SJSA1 (cell line): Measurements from ENCODE around the gene GABRD. TPM values are rescaled to one million over a fixed set of nuclear protein-coding genes. Genes with fewer than 3 reads are reported as not detected.

Experiments
- DNase-seq, 2 experiments: peaks; one replicate each; pipeline ENCODE4 v3.0.0-alpha.2; 2015 to 2020; ENCODE audit warnings: low spot score in 2 of 2, low read depth in 1 of 2
- H3K27ac ChIP-seq: fragments of 250-450 bp; sonication (Bioruptor Pico); 2 replicates; pipeline ENCODE4 v1.5.1; 2020; ENCODE audit warnings: mild to moderate bottlenecking, moderate library complexity
- H3K27me3 ChIP-seq: fragments of 250-450 bp; sonication (Bioruptor Pico); replicated peaks from 2 replicates; pipeline ENCODE4 v1.5.1; 2020; ENCODE audit warnings: mild to moderate bottlenecking, moderate library complexity
- H3K36me3 ChIP-seq: fragments of 250-450 bp; sonication (Bioruptor Pico); 2 replicates; pipeline ENCODE4 v1.5.1; 2020; ENCODE audit warnings: mild to moderate bottlenecking
- H3K4me1 ChIP-seq: fragments of 250-450 bp; sonication (Bioruptor Pico); replicated peaks from 2 replicates; pipeline ENCODE4 v1.6.1; 2021; ENCODE audit warnings: mild to moderate bottlenecking
- H3K4me3 ChIP-seq: fragments of 250-450 bp; sonication (Bioruptor Pico); 2 replicates; pipeline ENCODE4 v1.5.1; 2020; ENCODE audit warnings: mild to moderate bottlenecking
- H3K9me3 ChIP-seq: fragments of 250-450 bp; sonication (Bioruptor Pico); replicated peaks from 2 replicates; pipeline ENCODE4 v1.5.1; 2020; ENCODE audit warnings: mild to moderate bottlenecking
- total RNA-seq: library from RNA; depleted of rRNA; stranded (reverse); fragments of >200 nt; shearing (Covaris generic); gene quantifications from 2 replicates; pipeline ENCODE4 v1.2.3, GENCODE V29; 2014

The GABRD gene
- total RNA-seq, 1 experiment from 2014 or later = not detected

- Histone ChIP-seq H3K4me1 (no peaks in the 10 kb centered on the region), H3K4me3 (no peak overlapping the region), H3K9me3 (no peaks in the 10 kb centered on the region), H3K27me3 (peaks cover 82% of the 10 kb centered on the region), H3K27ac (no peak overlapping the region), H3K36me3 (no peaks in the 10 kb centered on the region)
- DNase-seq = no peak
These were observed 4.1 kb upstream of the GABRD start for GRCh38 chr1:2014741-2015735.

DNA sequence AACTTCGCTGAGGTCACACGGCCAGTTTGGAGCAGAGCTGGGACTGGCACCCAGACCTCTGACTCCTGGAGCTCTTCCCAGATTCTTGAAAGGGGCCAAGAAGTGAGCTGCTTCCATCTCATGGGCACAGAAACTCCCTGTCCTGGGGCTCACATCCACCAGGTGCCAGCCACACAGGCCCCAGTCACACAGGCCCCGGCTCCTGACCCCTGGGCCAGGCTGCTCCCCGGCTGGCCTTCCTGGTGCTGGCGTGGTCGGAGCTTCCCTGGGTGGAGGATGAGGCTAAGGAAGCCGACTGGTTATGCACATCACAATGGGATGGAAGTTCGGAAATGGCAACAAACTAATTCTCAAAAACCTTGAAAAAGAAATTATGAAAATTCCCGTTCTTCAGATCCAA, 3.0 kb upstream of the GABRD start:
- H3K27ac ChIP-seq = no peak overlapping the region
- H3K4me3 ChIP-seq = no peak overlapping the region
- peaks cover 88% of the 10 kb centered on the region for H3K27me3 ChIP-seq
- H3K9me3 ChIP-seq = no peaks in the 10 kb centered on the region
- no peaks in the 10 kb centered on the region for H3K36me3 ChIP-seq
- H3K4me1 ChIP-seq = no peaks in the 10 kb centered on the region
- DNase-seq = no peak

- H3K27me3 ChIP-seq = peaks cover 91% of the 10 kb centered on the region
These were observed 651 bp upstream of the GABRD start for GRCh38 chr1:2018217-2019171.

DNA sequence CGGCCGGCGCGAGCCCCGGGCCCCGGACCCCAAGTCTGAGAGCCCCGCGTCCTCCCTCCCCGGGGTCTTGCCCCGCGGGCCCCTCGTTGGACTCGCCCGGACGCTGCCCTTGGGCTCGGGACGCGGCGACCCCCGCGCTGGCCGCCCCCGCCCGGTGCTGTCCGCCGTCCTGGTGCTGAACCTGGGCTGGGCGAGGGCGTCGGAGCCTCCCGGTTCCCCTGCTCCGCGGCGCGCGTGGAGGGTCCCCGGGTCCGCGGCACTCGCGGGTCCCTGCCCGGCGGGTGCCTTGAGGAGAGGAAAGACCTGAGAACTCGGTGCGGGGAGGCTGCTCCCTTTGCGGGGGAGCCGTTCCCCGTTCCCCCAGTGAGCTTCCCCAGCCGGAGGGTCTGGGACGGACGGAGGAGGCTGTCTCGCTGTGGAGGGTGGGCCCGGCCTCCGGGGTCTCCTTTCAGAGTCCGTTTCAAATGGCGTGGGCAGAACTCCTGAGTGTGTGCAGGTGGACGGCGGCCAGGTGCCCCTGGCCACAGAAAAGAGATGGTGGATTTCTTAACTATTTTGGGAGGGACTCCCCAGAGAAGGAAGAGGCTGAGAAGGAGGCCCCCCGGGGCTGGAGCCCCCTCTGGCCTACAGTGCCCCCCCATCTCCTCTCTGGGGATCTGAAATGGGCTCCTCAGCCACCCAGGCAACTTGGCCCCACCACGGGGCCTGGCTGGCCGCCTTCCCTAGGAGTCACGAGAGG, 595 bp downstream of the GABRD start:
- no peak for DNase-seq
- Histone ChIP-seq H3K4me1 (no peaks in the 10 kb centered on the region), H3K4me3 (no peak overlapping the region), H3K36me3 (no peaks in the 10 kb centered on the region), H3K27me3 (peaks cover 95% of the 10 kb centered on the region), H3K27ac (no peak overlapping the region), H3K9me3 (no peaks in the 10 kb centered on the region)

More at GRCh38 chr1:2018217-2019171, 651 bp upstream of the GABRD start:
- Histone ChIP-seq H3K27ac (no peak overlapping the region), H3K36me3 (no peaks in the 10 kb centered on the region), H3K4me3 (no peak overlapping the region), H3K9me3 (no peaks in the 10 kb centered on the region), H3K4me1 (no peaks in the 10 kb centered on the region)
- no peak for DNase-seq

GRCh38 chr1:2020310-2020655, 1.1 kb downstream of the GABRD start:
- no peaks in the 10 kb centered on the region for H3K9me3 ChIP-seq
- DNase-seq = no peak
- no peak overlapping the region for H3K4me3 ChIP-seq
- H3K36me3 ChIP-seq = no peaks in the 10 kb centered on the region
- no peaks in the 10 kb centered on the region for H3K4me1 ChIP-seq
- peaks cover 95% of the 10 kb centered on the region for H3K27me3 ChIP-seq
- H3K27ac ChIP-seq = no peak overlapping the region

- Histone ChIP-seq H3K9me3 (no peaks in the 10 kb centered on the region), H3K27me3 (peaks cover 93% of the 10 kb centered on the region), H3K4me1 (no peaks in the 10 kb centered on the region), H3K36me3 (no peaks in the 10 kb centered on the region), H3K27ac (no peak overlapping the region), H3K4me3 (no peak overlapping the region)
- no peak for DNase-seq
These were observed 2.4 kb downstream of the GABRD start for GRCh38 chr1:2021550-2021949.

DNA sequence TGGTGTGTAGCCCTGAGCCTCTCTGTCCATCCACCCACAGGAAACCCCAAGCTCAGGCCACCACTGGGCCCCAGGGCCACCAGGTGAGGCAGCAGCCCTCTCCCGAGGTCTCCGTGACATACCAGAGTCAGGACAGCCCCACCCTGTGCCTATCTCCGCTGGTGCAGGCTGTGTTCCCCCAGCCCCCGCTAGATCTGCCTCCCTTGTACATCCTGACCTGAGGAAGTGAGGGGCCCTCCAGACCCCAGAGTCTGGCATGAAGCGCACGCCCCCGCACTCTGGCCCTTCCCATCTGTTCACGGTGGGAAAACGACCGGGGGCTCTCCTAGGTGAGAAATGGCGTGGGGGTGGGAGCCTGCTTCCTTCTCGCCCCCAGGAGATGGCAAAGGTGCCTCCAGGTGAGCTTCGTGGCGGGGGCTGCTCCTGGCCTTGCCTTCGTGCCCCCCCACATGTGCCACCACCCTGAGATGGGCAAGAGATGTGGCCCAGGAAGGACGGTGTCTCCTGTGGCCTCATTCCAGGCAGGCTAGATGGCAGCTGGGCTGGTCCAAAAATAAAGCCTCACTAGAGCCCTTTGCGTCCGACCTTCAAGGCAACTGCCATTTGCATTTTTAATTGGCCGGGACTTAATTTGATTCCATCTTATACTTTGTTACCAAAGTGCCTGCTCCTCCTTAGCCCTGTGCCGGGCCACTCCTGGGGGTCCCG, 3.1 kb downstream of the GABRD start:
- Histone ChIP-seq H3K9me3 (no peaks in the 10 kb centered on the region), H3K4me3 (no peak overlapping the region), H3K36me3 (no peaks in the 10 kb centered on the region), H3K27me3 (peaks cover 89% of the 10 kb centered on the region), H3K4me1 (no peaks in the 10 kb centered on the region), H3K27ac (no peak overlapping the region)
- DNase-seq = no peak

DNA sequence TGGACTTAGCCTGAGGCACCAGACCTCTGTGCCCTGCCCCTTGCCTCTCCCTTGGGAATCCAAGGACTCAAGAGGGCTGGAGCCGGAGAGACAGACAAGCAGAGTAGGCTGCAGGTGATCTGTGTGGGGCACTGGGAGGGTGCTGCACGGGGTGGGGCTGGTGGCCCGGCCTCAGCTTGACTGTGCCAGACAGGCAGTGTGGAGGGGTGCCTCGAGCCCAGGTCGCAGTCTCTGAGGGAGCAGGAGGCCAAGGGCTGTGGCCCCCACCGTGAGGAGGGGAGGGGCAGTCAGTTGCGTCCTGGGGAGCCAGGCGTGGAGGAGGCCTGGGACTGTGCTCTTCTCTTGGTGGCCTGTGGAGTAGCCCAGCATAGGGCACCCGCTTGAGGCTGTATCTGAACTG, 4.0 kb downstream of the GABRD start:
- H3K4me1 ChIP-seq = no peaks in the 10 kb centered on the region
- H3K27me3 ChIP-seq = peaks cover 87% of the 10 kb centered on the region
- H3K9me3 ChIP-seq = no peaks in the 10 kb centered on the region
- no peak for DNase-seq
- H3K4me3 ChIP-seq = no peak overlapping the region
- H3K27ac ChIP-seq = no peak overlapping the region
- H3K36me3 ChIP-seq = no peaks in the 10 kb centered on the region

DNA sequence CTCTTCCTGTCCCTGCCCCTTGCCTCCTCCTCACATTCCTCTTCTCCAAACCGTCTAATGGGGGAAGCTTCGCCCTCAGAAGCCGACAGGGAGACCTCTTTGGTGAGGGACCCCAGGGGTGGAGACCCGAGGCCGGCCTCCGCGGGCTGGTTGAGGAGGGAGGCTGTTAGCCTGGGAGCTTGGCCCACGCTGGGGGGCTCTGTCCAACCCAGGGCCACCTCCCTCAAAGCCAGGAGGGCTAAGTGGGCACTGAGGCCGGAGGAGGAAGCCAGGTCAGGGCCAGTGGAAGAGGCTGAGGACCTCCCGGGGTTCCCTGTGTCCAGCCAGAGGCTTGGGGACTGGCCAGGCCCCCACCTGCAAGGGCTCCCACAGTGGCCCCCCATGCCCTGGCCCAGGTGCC, 5.3 kb downstream of the GABRD start:
- Histone ChIP-seq H3K4me1 (no peaks in the 10 kb centered on the region), H3K9me3 (no peaks in the 10 kb centered on the region), H3K27me3 (peaks cover 78% of the 10 kb centered on the region), H3K27ac (no peak overlapping the region), H3K4me3 (no peak overlapping the region), H3K36me3 (no peaks in the 10 kb centered on the region)
- DNase-seq = no peak

DNA sequence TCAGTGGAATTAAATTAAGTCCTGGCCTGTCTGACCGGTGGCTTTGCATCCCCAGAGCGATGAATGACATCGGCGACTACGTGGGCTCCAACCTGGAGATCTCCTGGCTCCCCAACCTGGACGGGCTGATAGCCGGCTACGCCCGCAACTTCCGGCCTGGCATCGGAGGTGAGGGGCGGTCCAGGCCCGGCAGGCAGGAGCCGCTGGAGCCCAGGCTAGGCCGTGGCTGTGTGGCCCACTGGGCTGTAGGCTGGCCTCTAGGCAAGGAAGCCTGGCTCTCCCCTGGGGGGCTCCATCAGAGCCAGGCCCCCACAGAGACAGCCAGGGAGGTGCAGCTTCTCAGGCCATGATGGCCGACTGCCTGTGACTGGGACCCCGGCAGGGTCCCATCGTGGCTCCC, 5.7 kb downstream of the GABRD start:
- H3K9me3 ChIP-seq = no peaks in the 10 kb centered on the region
- H3K27ac ChIP-seq = no peak overlapping the region
- DNase-seq = no peak
- no peaks in the 10 kb centered on the region for H3K4me1 ChIP-seq
- no peak overlapping the region for H3K4me3 ChIP-seq
- H3K36me3 ChIP-seq = no peaks in the 10 kb centered on the region
- H3K27me3 ChIP-seq = peaks cover 74% of the 10 kb centered on the region

GRCh38 chr1:2025491-2025981, 6.4 kb downstream of the GABRD start:
- Histone ChIP-seq H3K27me3 (peaks cover 72% of the 10 kb centered on the region), H3K27ac (no peak overlapping the region)
- DNase-seq = no peak

DNA sequence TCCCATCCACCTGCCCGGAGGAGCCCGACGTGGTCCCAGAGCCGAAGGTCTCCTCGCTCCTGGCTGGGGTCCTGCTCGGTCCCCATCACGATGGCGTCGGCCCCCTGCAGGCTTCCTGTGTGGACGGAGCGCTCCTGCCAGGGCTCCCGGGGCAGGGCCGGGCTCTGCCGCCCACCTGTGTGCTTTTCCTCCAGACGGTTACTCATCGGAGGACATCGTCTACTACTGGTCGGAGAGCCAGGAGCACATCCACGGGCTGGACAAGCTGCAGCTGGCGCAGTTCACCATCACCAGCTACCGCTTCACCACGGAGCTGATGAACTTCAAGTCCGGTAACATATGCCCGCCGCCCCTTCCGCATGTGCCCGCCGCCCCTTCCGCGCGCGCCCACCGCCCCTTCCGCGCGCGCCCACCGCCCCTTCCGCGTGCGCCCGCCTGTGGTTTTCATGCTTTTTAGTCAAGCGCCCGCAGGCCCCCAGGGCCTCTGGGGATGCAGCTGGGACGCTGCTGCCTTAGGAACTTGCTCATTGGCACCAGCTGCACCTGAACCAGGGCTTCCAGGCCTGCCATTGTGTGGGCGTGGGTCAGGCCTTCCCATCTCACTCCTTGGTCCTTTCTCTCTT, 8.9 kb downstream of the GABRD start:
- no peak for DNase-seq
- Histone ChIP-seq H3K9me3 (no peaks in the 10 kb centered on the region), H3K27me3 (peaks cover 69% of the 10 kb centered on the region), H3K4me3 (no peak overlapping the region), H3K4me1 (no peaks in the 10 kb centered on the region), H3K27ac (no peak overlapping the region), H3K36me3 (no peaks in the 10 kb centered on the region)

More at GRCh38 chr1:2025491-2025981, 6.4 kb downstream of the GABRD start:
- H3K4me3 ChIP-seq = no peak overlapping the region
- H3K9me3 ChIP-seq = no peaks in the 10 kb centered on the region
- H3K36me3 ChIP-seq = no peaks in the 10 kb centered on the region
- no peaks in the 10 kb centered on the region for H3K4me1 ChIP-seq
